HepG2 (cell line): ENCODE measurements around the gene STIM1. TPM values are rescaled to one million over a fixed set of nuclear protein-coding genes. Genes with fewer than 3 reads are reported as not detected.

ENCODE experiments used
- GMEB1 ChIP-seq: sonication (generic); formaldehyde crosslinking; IDR thresholded peaks from 2 replicates; pipeline ENCODE4 v1.5.1; 2020; ENCODE audit warnings: missing genetic modification reagents, mild to moderate bottlenecking, borderline replicate concordance
- KLF9 ChIP-seq: IDR thresholded peaks from 2 replicates; pipeline ENCODE4 v1.6.1; 2016; ENCODE audit warnings: low read depth
- MYC ChIP-seq: sonication (generic); formaldehyde crosslinking; IDR thresholded peaks from 2 replicates; pipeline ENCODE4 v1.9.0; 2021; ENCODE audit warnings: missing genetic modification reagents, borderline replicate concordance
- PHF21A ChIP-seq: sonication (generic); formaldehyde crosslinking; IDR thresholded peaks from 2 replicates; pipeline ENCODE4 v1.5.0; 2020; ENCODE audit warnings: mild to moderate bottlenecking, missing genetic modification reagents
- SAP130 ChIP-seq: IDR thresholded peaks from 2 replicates; pipeline ENCODE4 v1.6.1; 2016; ENCODE audit warnings: low read depth
- SKIL ChIP-seq: sonication (generic); formaldehyde crosslinking; IDR thresholded peaks from 2 replicates; pipeline ENCODE4 v1.8.0; 2022; ENCODE audit warnings: missing genetic modification reagents, mild to moderate bottlenecking, moderate library complexity, borderline replicate concordance
- THAP11 ChIP-seq: IDR thresholded peaks from 2 replicates; pipeline ENCODE4 v1.6.1; 2016; ENCODE audit warnings: missing biosample characterization, missing genetic modification reagents
- TIGD3 ChIP-seq: sonication (generic); formaldehyde crosslinking; IDR thresholded peaks from 2 replicates; pipeline ENCODE4 v1.5.1; 2020; ENCODE audit warnings: mild to moderate bottlenecking, missing genetic modification reagents, borderline replicate concordance
- ZBTB20 ChIP-seq: sonication (generic); formaldehyde crosslinking; IDR thresholded peaks from 2 replicates; pipeline ENCODE4 v1.8.1; 2023; ENCODE audit warnings: missing genetic modification reagents, low read depth, mild to moderate bottlenecking, borderline replicate concordance
- ZBTB38 ChIP-seq: sonication (generic); formaldehyde crosslinking; IDR thresholded peaks from 2 replicates; pipeline ENCODE4 v1.5.1; 2020; ENCODE audit warnings: mild to moderate bottlenecking, missing genetic modification reagents
- ZC3H13 ChIP-seq: sonication (generic); formaldehyde crosslinking; IDR thresholded peaks from 2 replicates; pipeline ENCODE4 v1.8.1; 2023; ENCODE audit warnings: mild to moderate bottlenecking, missing genetic modification reagents, moderate library complexity
- ZFY ChIP-seq: sonication (generic); formaldehyde crosslinking; IDR thresholded peaks from 2 replicates; pipeline ENCODE4 v1.4.0; 2020; ENCODE audit warnings: missing genetic modification reagents
- ZNF282 ChIP-seq: fragments of 450-650 bp; IDR thresholded peaks from 2 replicates; pipeline ENCODE4 v1.6.1; 2018; ENCODE audit not compliant: partially characterized antibody
- ZNF33B ChIP-seq: sonication (generic); formaldehyde crosslinking; IDR thresholded peaks from 2 replicates; pipeline ENCODE4 v1.5.1; 2020; ENCODE audit warnings: mild to moderate bottlenecking, missing genetic modification reagents
- ZNF580 ChIP-seq: IDR thresholded peaks from 2 replicates; pipeline ENCODE4 v1.6.1; 2016; ENCODE audit warnings: low read depth, borderline replicate concordance
- ZNF777 ChIP-seq: sonication (generic); formaldehyde crosslinking; IDR thresholded peaks from 2 replicates; pipeline ENCODE4 v1.4.0; 2020; ENCODE audit warnings: missing genetic modification reagents
- ZNF781 ChIP-seq: sonication (generic); formaldehyde crosslinking; IDR thresholded peaks from 2 replicates; pipeline ENCODE4 v1.5.1; 2020; ENCODE audit warnings: borderline replicate concordance, mild to moderate bottlenecking, missing genetic modification reagents; ENCODE audit errors: not compliant biosample characterization
- ZXDC ChIP-seq: sonication (generic); formaldehyde crosslinking; IDR thresholded peaks from 2 replicates; pipeline ENCODE4 v1.5.0; 2020; ENCODE audit warnings: mild to moderate bottlenecking, missing genetic modification reagents
- polyA plus RNA-seq, 8 experiments: library from polyadenylated mRNA; depleted of rRNA in 3 of 8; stranded (reverse) in 7 of 8; unstranded in 1 of 8; fragments of >200 nt; fragmentation: Illumina TruSeq in 4 of 8; extraction: Trizol in 4 of 8; gene quantifications; 2 replicates each; pipeline versions ENCODE4 v1.2.1 to v1.2.3, GENCODE V29; 2011 to 2016; ENCODE audit warnings: low read depth in 4 of 8, missing spikeins in 1 of 8, mixed read lengths in 1 of 8; ENCODE audit not compliant: insufficient read depth in 1 of 8
- total RNA-seq, 5 experiments: library from RNA; depleted of rRNA; stranded (reverse); fragments of >200 nt; fragmentation: Illumina TruSeq; extraction: Trizol; gene quantifications; 2 replicates each; pipeline ENCODE4 v1.2.3, GENCODE V29; 2016; ENCODE audit warnings: low read depth in 1 of 5

Gene STIM1
- total and polyA plus RNA-seq, 2 of the 13 experiments (the other 11 are each of a cell fraction or from before 2014, with no cell fraction given): 19.2 to 28.5 TPM

- TF ChIP-seq GMEB1: 0 out of 2 replicates have a peak, but pooled peaks have one; percentile 28
- TF ChIP-seq ZNF282: no peak
- TF ChIP-seq ZFY (CRISPR knock-in tag): peak; percentile 87
- TF ChIP-seq ZNF580 (CRISPR knock-in tag): peak; percentile 75; the same call in 1 of the 2 replicates
- TF ChIP-seq TIGD3 (CRISPR knock-in tag): no peak
- TF ChIP-seq PHF21A: 0 out of 2 replicates have a peak, but pooled peaks have one; percentile 22
- peak; percentile 85 for TF ChIP-seq MYC
- peak; percentile 87 for TF ChIP-seq SAP130 (CRISPR knock-in tag)
- TF ChIP-seq ZXDC (CRISPR knock-in tag): no peak
- no peak; the same call in 1 of the 2 replicates for TF ChIP-seq ZBTB38 (CRISPR knock-in tag)
- TF ChIP-seq SKIL (CRISPR knock-in tag): no peak
- no peak for TF ChIP-seq ZNF33B (CRISPR knock-in tag)
- 0 out of 2 replicates have a peak, but pooled peaks have one; percentile 16 for TF ChIP-seq ZNF777 (CRISPR knock-in tag)
- TF ChIP-seq ZBTB20 (CRISPR knock-in tag): 0 out of 2 replicates have a peak, but pooled peaks have one; percentile 30
- peak; percentile 54; the same call in 1 of the 2 replicates for TF ChIP-seq THAP11 (CRISPR knock-in tag)
- peak; percentile 66 for TF ChIP-seq ZNF781 (CRISPR knock-in tag)
- TF ChIP-seq KLF9 (CRISPR knock-in tag): peak; percentile 79; the same call in 1 of the 2 replicates
- no peak for TF ChIP-seq ZC3H13 (CRISPR knock-in tag)
Observed at GRCh38 chr11:3841426-3842350, 13.8 kb upstream of the STIM1 start (continued).
